ACHN (cell line): Measurements from ENCODE around the gene URAD.

Experiments
- DNase-seq: peaks from one replicate; pipeline ENCODE4 v3.0.0-alpha.2; 2015
- in situ Hi-C: cut with HindIII; loops from 2 replicates; pipeline ENCODE4 v1.10.0; 2017; ENCODE audit warnings: low sequenced_read_pairs, low pct_ligation_motif_present, low pct_unique_long_range_greater_than_20kb

The URAD gene

DNA sequence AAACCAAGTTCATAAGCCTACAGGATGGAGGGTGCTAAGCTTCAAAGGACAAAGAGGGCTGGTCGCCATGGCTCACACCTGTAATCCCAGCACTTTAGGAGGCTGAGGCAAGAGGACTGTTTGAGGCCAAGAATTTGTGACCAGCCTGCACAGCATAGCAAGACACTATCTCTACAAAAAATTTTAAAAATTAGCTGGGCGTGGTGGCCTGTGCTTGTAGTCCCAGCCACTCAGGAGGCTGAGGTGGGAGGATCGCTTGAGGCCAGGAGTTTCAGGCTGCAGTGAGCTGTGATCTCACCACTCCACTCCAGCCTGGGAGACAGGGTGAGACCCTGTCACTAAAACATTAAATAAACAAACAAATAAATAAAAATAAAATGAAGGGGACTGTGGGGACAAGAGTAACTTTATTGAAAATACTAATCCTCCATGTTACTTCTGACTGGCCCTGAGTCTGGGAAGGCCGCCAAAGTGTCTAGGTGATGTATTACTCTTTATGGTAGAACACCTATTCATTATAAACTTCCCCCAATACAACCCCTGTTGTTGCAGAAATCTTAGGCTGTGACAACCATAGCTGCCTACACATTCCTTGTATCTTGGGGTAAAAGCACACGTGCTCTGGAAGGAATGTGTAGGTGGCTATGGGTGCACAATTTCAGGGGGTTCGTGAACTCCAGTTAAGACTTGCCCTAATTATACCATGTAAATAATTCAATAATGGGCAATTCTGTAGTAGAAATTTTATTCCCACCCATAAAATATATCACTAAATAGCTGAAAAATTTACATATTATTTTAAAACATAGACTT lies 14.6 kb upstream of the URAD start:
- in situ Hi-C loops, result no loop called here
- no peak for DNase-seq

DNA sequence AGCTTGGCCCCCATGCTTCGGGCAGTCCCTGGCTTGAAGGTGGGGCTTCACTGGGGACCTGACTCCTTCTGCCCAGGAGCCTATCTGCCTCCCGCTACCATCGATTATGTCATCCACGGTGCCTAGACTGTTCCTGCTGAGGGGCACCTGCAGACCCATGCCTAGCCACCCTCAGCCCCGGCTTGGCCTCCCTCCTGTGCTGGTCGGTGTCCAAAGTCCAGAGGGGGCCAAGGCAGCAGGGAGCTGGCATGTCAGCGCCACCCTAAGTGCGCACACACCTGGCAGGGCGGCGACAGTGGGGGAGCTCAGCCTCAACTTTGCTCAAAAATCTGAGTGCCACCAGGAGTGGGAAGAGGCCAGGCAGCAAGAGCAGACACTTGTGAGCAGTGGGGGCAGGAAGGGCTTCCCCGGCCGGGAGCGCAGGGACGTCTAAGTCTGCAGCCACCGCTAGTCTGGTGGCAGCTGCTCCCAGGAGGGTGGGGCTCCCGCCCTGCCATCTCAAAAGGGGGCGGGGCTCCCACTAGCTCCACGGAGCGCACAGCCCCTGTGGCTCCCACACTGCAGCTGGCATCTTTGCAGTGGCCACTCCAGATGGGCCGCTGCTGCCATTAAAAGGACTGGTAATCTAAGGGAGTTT lies 13.5 kb upstream of the URAD start:
- no peak for DNase-seq
- in situ Hi-C loops, result no loop called here

DNA sequence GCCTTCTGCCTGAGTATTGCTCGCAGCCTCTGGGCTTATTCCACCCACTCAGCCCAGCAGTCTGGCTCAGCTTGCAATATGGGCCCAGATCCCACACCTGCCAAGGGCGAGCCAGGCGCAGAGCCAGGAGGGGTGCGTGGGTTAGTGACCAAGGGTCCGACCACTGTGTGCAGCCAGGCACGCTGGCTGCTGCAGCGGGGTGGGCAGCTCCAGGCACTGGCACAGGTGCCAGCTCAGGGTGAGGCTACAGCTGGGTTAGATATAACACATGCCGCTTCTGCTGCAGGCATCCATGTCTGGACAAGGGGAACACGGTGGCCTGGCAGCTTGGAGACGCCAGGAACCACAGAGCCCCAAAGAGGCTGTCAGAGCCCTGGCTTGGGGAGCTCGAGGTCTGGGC lies 12.6 kb upstream of the URAD start:
- in situ Hi-C loops, result no loop called here

DNA sequence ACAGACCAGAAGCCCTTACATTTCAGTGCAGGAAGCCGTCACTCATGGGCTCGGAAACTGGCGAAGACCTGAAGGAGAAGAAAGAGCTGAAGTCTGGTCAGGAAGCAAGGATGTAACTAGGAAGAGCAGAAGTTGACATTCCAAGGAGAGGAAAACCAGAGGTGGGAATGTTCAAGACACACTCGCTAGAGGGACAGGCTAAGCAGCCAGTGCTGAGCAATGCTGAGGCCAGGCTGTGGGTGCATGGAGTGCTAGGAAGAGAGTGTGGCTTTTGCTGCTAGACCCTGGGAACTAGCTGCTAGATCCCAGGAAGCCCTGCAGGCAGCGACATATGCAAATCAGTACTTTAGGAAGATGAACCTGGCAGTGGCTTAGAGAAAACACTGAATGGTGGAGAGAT lies 12.1 kb upstream of the URAD start:
- no peak for DNase-seq

More for the DNA sequence above, 12.6 kb upstream of the URAD start:
- DNase-seq, result no peak

DNA sequence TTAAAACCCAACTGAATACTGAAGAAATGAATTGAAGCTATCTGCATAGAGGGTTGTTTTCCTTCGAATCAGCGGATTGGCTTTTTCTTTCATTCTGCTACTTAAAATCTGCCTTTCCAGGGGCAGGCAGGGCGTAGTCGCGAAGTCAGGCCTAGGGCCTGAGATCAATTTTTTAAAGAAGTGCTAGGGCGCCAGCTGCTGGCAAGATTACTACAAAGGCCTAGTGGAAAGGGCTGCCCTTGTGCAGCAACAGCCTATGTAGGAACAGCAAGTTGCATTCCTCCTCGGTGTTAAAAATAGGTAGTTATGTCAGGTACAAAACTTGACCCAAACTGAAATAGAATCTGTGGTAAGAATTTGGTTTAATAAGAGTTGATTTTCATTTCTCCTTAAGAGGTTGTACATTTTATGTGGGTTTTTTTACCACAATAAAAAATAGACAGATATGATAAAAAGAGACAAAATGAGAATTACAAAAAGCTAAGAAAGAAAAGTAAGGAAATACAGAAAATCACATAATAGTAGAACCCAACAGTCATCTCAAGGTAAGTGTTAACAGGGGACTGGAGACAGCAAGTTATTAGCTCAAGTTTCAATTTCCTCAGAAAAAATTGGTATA lies 9.5 kb upstream of the URAD start:
- in situ Hi-C loops, result no loop called here
- peak; percentile 24 for DNase-seq

More for the DNA sequence above, 12.1 kb upstream of the URAD start:
- in situ Hi-C loops, result no loop called here

DNA sequence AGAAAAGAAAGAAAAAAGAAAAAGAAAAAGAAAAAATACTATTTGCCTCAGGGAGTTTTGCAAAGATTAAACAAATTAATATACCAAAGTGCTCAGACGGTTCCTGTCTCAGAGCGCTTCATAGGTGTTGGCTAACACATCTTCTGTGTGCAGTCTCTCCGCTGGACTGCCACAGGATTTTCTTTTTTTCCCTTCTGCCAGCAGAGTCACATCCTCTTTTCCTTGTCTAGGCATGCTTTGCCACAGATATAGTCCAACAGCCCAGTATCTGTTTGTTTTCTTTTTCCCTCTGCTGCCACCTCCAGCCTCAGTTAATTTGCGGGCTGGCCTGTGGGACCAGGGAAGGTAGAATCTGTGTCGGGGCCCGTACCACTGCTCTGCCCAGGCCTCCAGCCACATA lies 3.4 kb upstream of the URAD start:
- DNase-seq, result no peak
- in situ Hi-C loops, result no loop called here

DNA sequence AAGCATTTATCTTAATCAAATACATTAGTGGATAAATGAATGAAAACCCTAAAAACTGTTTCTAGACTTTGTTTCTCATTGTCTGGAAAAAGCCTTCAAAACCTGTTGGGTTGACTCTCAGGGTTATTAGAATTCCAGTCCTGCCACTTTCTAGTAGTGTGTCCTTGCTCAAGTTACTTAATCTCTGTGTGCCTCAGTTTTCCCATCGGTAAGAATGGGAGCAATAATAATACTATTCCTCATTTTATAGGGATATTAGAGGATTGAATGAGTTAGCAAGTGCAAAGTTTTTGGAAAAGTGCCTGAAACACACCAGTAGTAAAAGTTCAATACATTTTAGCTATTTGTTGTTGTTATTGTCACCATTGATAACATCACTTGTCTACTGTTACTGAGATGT lies 2.9 kb downstream of the URAD start:
- in situ Hi-C loops, result no loop called here
- no peak for DNase-seq

DNA sequence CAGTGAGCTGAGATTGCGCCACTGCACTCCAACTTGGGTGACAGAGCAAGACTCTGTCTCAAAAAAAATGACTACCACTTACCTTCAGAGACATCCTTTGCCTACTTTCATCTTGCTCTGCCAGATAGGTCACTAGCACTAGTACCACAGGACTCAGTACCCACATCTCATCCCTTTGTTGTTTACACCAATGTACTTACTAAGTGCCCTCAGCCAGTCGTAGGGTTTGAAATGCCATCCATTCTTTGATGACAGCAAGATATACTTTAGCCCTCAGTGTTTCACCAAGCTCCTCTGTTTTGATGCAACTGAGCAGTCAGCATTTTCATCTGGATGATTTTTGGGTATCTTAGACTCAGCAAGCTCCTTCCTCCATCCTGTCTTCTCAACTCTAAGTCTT lies 6.1 kb downstream of the URAD start:
- no peak for DNase-seq
- in situ Hi-C loops, result no loop called here

DNA sequence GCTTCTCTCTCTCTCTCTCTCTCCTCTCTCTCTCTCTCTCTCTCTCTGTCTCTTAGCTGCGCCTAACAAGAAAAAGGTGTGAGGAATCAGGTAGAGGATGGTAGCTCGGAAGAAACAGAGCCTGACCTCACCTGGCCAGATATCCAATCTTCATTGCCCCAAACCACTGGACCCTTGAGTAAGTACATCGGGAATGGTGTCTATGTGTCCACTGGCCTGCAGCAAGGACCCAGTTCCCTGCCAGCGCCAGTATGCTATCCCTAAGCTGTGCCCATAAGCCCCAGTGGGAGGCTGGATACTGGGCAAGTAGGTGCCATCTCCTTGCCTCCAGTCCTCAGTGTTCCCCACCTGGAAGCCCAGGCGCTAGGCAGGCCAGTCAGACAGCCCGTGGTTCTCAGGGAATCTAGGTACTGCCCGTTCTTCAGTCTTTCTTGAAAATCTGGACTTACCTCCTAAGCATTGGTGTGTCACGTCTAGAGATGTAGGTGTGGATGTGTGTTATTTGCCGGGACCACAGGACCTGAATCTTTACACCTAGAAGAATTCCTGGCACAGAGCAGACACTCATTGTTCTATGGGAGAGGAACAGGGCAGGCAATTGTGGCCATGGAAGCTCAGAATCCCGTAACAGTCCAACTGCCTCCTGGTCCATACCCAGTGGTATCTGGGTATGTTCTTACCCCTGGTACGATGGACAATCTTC lies 7.3 kb downstream of the URAD start:
- in situ Hi-C loops, result no loop called here
- DNase-seq, result no peak

DNA sequence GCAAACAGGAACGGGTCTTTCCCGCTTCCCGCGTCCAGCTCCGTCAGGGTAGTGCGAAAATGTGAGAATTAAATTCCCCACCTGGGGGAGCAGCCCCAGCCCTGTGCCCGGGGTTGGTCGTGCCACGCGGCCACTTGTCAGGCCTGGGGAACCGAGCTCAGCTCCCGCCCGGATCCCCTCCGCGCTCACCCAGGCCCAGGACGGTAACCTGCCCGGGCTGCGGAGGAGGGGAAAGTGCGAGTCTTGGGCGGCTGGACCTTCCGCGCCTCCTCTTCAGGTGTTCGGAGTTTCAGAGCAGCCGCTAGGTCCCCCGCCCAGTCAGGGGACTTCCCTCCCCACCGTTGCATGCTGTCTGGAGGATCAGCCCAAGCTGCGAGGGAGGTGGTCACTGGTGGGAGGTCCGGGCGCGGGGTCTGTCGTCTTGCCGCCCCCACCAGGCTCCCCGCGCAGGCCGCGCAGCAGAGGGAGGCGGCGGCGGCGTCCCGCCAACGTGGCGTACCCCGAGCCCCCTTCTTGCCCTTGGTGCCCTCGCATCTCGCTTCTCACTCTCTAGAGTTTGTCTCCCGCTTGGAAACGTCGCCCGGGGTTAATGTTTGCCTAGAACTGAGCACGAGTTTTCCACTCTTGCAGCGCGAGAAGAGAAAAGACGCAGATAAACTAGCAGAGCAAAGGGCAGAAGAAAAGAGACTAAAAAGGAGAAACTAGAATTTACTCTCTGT lies 8.1 kb downstream of the URAD start:
- in situ Hi-C loops, result no loop called here

DNA sequence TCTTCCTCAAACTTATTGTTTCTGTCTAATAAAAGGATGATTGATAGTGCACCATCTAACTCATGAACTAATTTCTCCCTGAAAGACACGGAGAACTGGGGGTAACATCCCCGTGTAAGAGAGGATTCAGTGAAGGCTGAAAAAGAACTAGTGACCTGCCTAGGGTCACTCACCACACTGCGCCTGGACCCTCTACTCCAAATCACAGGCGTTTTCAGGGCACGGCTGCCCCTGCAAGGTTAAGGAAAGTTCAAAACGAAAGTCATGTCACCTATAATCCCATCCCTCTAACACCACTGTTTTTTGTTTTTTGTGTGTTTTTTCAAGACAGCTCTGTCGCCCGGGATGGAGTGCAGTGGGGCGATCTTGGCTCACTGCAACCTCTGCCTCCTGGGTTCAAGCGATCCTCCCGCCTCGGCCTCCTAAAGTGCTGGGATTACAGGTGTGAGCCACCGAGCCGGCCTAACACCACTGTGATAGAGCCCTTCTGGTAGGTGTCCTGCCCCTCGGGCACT lies 8.7 kb downstream of the URAD start:
- DNase-seq, result no peak
- in situ Hi-C loops, result no loop called here

More for the DNA sequence above, 8.1 kb downstream of the URAD start:
- no peak for DNase-seq

DNA sequence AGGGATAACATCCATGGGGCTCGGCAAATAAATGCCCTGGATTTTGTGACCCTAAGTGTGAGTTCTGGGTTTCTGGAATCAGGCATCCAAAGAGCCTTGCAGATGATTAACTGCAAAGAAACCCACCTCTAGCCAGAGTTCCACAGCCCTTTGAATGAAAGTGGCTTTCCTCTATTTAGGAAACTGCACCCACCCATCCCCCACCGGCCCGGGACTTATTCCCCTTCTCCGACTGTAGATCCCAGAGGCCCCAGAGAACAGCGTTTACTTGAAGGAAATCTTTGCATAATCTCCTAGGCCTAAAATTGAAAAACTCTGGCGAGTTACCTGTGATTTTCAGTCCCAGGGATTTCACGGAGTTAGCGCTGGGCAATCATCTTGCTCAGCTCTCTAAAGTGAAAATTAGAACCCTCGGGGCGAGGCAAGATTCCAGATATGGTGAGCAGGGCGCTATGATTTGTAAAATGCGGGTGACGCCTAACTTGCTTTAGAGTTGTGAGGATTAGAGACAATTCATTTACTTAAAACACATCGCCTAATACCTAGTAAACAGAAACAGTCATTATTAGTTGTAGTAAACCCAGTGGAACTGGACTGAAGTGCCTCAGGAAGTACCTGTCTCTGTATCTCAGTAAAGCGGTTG lies 9.4 kb downstream of the URAD start:
- in situ Hi-C loops, result no loop called here
- DNase-seq, result no peak

DNA sequence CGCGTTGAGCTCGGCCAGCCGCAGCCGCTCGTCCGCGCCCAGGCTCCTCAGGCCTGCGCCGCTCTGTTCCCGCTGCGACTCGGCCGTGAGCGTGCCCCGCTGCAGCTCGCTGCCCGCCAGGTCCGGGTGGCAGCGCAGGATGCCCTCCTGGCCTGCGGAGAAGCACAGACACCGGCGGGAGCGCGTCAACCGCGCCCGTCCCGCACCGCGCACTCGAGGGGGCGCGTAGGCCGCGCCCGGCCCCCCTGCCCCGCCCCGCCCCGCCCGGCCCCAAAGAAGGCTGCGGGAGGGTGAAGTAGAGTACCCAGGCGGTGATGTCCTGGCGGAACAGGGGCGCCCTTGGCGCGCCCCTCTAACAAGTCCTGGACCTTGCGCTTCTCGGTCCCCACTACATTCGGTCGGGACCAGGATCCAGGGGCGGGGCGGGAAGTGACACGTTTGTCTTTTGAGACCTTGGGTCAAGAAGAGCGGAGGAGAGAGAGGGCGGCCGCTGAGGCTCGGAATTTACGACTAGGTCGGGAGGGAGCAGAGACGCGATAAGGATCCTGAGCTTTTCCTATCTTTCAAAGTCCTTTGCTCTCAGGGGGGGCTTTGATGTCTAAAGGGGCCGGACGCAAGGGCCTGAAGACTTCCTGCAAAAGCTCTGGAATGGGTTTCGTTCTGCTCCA lies 10.1 kb downstream of the URAD start:
- DNase-seq, result no peak

DNA sequence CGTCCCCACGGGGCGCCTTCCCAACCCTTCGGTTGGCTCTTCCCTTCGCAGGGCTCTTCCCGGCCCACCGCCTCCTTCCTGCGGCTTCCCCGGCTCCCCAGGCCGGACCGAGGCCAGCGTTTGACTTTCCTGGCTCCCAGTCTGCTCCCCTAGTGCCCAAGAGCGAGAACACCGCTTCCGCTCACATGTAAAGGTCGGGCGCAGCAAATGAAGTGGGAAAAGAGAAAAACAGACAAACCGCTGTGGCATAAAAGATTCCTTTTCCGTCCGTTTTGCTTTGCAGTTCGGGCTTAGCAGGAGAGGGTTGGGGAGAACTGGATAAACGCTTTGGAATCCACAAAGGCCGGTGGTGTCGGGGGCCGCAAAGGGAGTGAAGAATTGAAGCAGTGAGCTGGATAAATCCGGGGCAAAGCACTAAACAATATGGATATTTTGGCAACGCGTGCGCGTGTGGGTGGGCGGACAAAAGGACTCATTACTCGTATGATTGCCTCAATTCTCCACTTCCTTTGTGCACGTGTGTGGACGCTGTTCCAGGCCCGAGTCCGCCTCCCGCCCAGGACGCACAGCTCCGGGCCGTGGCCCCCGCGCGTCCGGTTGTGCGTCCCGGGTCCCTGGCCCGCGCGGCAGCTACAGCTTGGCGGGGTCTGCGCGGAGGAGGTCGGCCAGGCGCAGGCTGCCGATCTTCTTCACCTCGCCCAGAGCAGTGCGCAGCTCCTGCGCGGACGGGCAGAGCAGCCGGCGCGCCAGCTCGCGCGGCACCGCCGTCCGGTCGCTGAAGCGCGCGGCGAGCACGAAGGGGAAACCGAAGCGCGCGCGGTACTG lies 10.8 kb downstream of the URAD start:
- no peak for DNase-seq
- in situ Hi-C loops, result no loop called here

More for the DNA sequence above, 10.1 kb downstream of the URAD start:
- in situ Hi-C loops, result no loop called here

DNA sequence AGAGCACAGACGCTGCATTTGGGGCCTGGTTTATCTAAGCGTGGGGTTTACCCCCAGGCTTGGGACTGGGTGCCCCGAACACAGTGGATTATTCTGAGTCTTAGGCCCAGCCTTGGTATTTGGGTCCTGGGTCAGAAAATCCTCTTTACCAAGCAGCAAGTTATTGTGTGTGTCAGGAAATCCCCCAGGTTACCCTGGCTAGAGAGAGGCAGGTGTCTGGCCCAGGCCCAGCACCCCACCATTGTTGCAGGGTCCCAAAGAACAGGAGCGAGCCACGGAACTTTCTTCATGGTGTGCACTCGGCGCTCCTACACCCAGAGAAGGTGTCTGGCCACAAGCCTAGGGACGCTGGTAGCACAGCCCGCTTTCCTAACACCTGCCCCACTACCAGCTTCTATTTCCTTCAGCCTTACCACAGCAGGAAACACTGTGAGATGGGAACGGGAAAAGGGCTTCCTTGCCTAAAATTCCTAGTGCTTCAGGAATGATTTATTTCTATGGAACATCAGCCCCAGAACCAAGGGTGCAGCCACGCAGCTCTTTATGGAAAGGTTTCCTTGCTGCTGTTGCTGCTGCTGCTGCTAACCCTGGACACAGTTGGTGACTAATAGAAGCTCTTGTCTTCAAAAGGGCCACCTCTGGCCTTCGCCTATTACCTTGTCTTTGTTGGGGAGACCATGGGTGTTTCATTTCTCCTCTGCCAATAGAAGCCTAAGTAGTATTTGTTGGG lies 12.0 kb downstream of the URAD start:
- in situ Hi-C loops, result no loop called here
- DNase-seq, result no peak
